ENCODE data around the gene PALD1. TPM values are rescaled to one million over a fixed set of nuclear protein-coding genes. Genes with fewer than 3 reads are reported as not detected.
A peak's percentile ranks its signal among the peaks of the same experiment; 100 is the strongest.

PALD1 gene
- total RNA-seq, 1 experiment from 2014 or later = 33.1 TPM

- no peak overlapping the region for H2AFZ ChIP-seq (ENCODE audit: low read depth, low read length, poor library complexity, severe bottlenecking)
- H3K27me3 ChIP-seq (ENCODE audit: insufficient read depth, low read length) = no peaks in the 10 kb centered on the region
- TF ChIP-seq TCF7L2 (IDR thresholded peaks at IDR 0.05; ENCODE audit: borderline replicate concordance, extremely low read depth, insufficient read depth, insufficient read length) (no peak), POLR2A (IDR thresholded peaks at IDR 0.05; ENCODE audit: borderline replicate concordance, extremely low read depth, insufficient read depth, insufficient read length) (no peak), JUND (IDR thresholded peaks at IDR 0.05) (no peak), EZH2phosphoT487 (IDR thresholded peaks at IDR 0.05; ENCODE audit: borderline replicate concordance) (no peak), ELF1 (IDR thresholded peaks at IDR 0.05; ENCODE audit: borderline replicate concordance, low read depth) (no peak), RAD21 (IDR thresholded peaks at IDR 0.05; ENCODE audit: low read depth) (no peak), EGR1 (IDR thresholded peaks at IDR 0.05; ENCODE audit: low read depth) (no peak), EZH2 (IDR thresholded peaks at IDR 0.05) (no peak), CBX3 (IDR thresholded peaks at IDR 0.05; ENCODE audit: low read depth) (no peak), FOSL1 (IDR thresholded peaks at IDR 0.05; ENCODE audit: low read depth) (no peak), ZFX (IDR thresholded peaks at IDR 0.05) (no peak), SP1 (IDR thresholded peaks at IDR 0.05; ENCODE audit: low read depth) (no peak), SRF (IDR thresholded peaks at IDR 0.05; ENCODE audit: low read depth) (no peak), ZNF274 (IDR thresholded peaks at IDR 0.05; ENCODE audit: low read depth, low read length) (no peak)
- TF ChIP-seq, protein P1, sequence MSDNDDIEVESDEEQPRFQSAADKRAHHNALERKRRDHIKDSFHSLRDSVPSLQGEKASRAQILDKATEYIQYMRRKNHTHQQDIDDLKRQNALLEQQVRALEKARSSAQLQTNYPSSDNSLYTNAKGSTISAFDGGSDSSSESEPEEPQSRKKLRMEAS (IDR thresholded peaks at IDR 0.05) = no peak
- TF ChIP-seq, protein P2, sequence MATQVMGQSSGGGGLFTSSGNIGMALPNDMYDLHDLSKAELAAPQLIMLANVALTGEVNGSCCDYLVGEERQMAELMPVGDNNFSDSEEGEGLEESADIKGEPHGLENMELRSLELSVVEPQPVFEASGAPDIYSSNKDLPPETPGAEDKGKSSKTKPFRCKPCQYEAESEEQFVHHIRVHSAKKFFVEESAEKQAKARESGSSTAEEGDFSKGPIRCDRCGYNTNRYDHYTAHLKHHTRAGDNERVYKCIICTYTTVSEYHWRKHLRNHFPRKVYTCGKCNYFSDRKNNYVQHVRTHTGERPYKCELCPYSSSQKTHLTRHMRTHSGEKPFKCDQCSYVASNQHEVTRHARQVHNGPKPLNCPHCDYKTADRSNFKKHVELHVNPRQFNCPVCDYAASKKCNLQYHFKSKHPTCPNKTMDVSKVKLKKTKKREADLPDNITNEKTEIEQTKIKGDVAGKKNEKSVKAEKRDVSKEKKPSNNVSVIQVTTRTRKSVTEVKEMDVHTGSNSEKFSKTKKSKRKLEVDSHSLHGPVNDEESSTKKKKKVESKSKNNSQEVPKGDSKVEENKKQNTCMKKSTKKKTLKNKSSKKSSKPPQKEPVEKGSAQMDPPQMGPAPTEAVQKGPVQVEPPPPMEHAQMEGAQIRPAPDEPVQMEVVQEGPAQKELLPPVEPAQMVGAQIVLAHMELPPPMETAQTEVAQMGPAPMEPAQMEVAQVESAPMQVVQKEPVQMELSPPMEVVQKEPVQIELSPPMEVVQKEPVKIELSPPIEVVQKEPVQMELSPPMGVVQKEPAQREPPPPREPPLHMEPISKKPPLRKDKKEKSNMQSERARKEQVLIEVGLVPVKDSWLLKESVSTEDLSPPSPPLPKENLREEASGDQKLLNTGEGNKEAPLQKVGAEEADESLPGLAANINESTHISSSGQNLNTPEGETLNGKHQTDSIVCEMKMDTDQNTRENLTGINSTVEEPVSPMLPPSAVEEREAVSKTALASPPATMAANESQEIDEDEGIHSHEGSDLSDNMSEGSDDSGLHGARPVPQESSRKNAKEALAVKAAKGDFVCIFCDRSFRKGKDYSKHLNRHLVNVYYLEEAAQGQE (IDR thresholded peaks at IDR 0.05; ENCODE audit: low read depth) = no peak
These were observed 50.3 kb downstream of the PALD1 start for GRCh38 chr10:70528741-70529362.

More at GRCh38 chr10:70528741-70529362, 50.3 kb downstream of the PALD1 start:
- H3K9me2 ChIP-seq (ENCODE audit: insufficient read depth) = no peaks in the 10 kb centered on the region
- no peaks in the 10 kb centered on the region for H3K9me3 ChIP-seq (ENCODE audit: control insufficient read depth in 1 of 2, insufficient read depth in 1 of 2, low read depth in 1 of 2, low read length in 2 of 2)
- no peak overlapping the region for H3K9ac ChIP-seq (ENCODE audit: low read length)
- RAD21 ChIA-PET (ENCODE audit: low non-redundant PET in 1 of 2, low total read pairs in 2 of 2, uncharacterized antibody in 2 of 2, unreplicated experiment in 2 of 2) = interaction anchor here in 1 of 2 experiments (0.6 kb wide), 1 partner anchor 15 kb away, joined by 4 read pairs; no protein-coding TSS in a partner anchor
- H3K36me3 ChIP-seq (ENCODE audit: control insufficient read depth in 1 of 2, insufficient read depth in 2 of 2, low read length in 2 of 2) = peaks cover 9 to 29% of the 10 kb centered on the region in 2 experiments; a peak in 3 of 4 replicates
- POLR2A ChIA-PET = no interaction called here
- peaks cover 10% of the 10 kb centered on the region; the same call in 1 of the 2 replicates for H3K79me2 ChIP-seq (ENCODE audit: insufficient read depth, low read length)
- no peak overlapping the region for H3K4me3 ChIP-seq (replicated peaks in 1 of 2; ENCODE audit: low read depth in 1 of 2, low read length in 2 of 2)
- BruUV-seq (replicated peaks) = no TSS peak
- CTCF ChIA-PET = no interaction called here
- H3K27ac ChIP-seq (ENCODE audit: low read depth, low read length) = no peak overlapping the region
- H3K4me2 ChIP-seq (ENCODE audit: low read length) = no peak overlapping the region
- peak; percentile 34 for DNase-seq (ENCODE audit: low read depth, low spot score)
- no peaks in the 10 kb centered on the region for H3K4me1 ChIP-seq (ENCODE audit: control insufficient read depth in 1 of 2, insufficient read depth in 2 of 2, low read length in 2 of 2)
- ATAC-seq = peak; percentile 86
- intact Hi-C loops (cut with micrococcal nuclease) = no loop called here
- H4K20me1 ChIP-seq (ENCODE audit: insufficient read depth) = no peaks in the 10 kb centered on the region

Data from HCT116 (cell line).